ENCODE data around the gene ALDH4A1.

GRCh38 chr1:18875107-18875795 is 27.1 kb downstream of the ALDH4A1 start:
- no peak for TF ChIP-seq POLR2AphosphoS5 (IDR thresholded peaks at IDR 0.05)
- peak; percentile 69 to 92 (median 75) for TF ChIP-seq CTCF (IDR thresholded peaks at IDR 0.05)
- no peak for TF ChIP-seq POLR2A (IDR thresholded peaks at IDR 0.05; ENCODE audit: low read depth)

Data from esophagus muscularis mucosa (tissue), 3 donors.